ENCODE data around the gene DAPK1.

DAPK1 gene

DNA sequence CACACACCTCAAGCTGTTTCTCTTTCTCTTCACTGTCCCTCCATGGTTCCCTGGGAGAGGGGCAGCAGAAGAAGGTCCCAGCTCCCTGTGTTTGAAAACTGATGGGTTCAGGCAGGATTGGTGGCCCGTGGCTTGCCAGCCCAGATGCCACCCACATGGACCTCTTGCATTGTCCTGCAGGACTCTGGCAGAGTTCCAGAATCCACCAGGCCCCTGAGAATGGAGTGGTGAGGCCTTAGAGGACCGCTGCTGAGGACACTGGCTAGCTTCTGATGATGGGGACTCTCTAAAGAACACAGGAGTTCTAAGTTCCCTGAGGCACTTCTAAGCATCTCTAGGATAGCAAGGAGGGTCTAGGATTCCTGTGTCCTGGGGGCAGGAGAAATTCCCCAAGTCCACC, 253.1 kb downstream of the DAPK1 start:
- Histone ChIP-seq H2AFZ (ENCODE audit: low read length) (no peak overlapping the region), H3K4me3 (ENCODE audit: low read length) (no peak overlapping the region), H3K79me2 (ENCODE audit: low read length) (no peaks in the 10 kb centered on the region), H3K9ac (ENCODE audit: low read length) (no peak overlapping the region), H3K27ac (ENCODE audit: low read length) (no peak overlapping the region), H3K36me3 (replicated peaks; ENCODE audit: insufficient read depth, low read length) (no peaks in the 10 kb centered on the region), H3K27me3 (replicated peaks; ENCODE audit: insufficient read depth, low read length) (no peaks in the 10 kb centered on the region), H3K9me2 (replicated peaks; ENCODE audit: insufficient read depth, low read length) (no peaks in the 10 kb centered on the region), H3K4me2 (ENCODE audit: low read depth, low read length) (no peak overlapping the region), H3K9me3 (replicated peaks; ENCODE audit: insufficient read depth, low read length) (no peaks in the 10 kb centered on the region), H3F3A (ENCODE audit: insufficient read depth, low read length) (no peaks in the 10 kb centered on the region), H4K20me1 (ENCODE audit: insufficient read depth, low read length) (no peaks in the 10 kb centered on the region), H3K4me1 (ENCODE audit: low read length) (no peaks in the 10 kb centered on the region)
- TF ChIP-seq, protein P1, sequence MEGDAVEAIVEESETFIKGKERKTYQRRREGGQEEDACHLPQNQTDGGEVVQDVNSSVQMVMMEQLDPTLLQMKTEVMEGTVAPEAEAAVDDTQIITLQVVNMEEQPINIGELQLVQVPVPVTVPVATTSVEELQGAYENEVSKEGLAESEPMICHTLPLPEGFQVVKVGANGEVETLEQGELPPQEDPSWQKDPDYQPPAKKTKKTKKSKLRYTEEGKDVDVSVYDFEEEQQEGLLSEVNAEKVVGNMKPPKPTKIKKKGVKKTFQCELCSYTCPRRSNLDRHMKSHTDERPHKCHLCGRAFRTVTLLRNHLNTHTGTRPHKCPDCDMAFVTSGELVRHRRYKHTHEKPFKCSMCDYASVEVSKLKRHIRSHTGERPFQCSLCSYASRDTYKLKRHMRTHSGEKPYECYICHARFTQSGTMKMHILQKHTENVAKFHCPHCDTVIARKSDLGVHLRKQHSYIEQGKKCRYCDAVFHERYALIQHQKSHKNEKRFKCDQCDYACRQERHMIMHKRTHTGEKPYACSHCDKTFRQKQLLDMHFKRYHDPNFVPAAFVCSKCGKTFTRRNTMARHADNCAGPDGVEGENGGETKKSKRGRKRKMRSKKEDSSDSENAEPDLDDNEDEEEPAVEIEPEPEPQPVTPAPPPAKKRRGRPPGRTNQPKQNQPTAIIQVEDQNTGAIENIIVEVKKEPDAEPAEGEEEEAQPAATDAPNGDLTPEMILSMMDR (IDR thresholded peaks at IDR 0.05; ENCODE audit: low read length): no peak
- no peak for TF ChIP-seq EZH2 (optimal IDR thresholded peaks at IDR 0.05; ENCODE audit: low read depth, low read length)
- TF ChIP-seq EZH2phosphoT487 (IDR thresholded peaks at IDR 0.05; ENCODE audit: low read length): no peak
- no peak for DNase-seq

- Histone ChIP-seq H3K4me2 (ENCODE audit: low read depth, low read length) (no peak overlapping the region), H3K27ac (ENCODE audit: low read length) (no peak overlapping the region), H2AFZ (ENCODE audit: low read length) (no peak overlapping the region), H3F3A (ENCODE audit: insufficient read depth, low read length) (no peaks in the 10 kb centered on the region), H3K4me1 (ENCODE audit: low read length) (no peaks in the 10 kb centered on the region), H3K79me2 (ENCODE audit: low read length) (no peaks in the 10 kb centered on the region), H3K9me2 (replicated peaks; ENCODE audit: insufficient read depth, low read length) (no peaks in the 10 kb centered on the region), H3K9me3 (replicated peaks; ENCODE audit: insufficient read depth, low read length) (no peaks in the 10 kb centered on the region), H3K36me3 (replicated peaks; ENCODE audit: insufficient read depth, low read length) (no peaks in the 10 kb centered on the region), H3K9ac (ENCODE audit: low read length) (no peak overlapping the region), H3K4me3 (ENCODE audit: low read length) (no peak overlapping the region), H3K27me3 (replicated peaks; ENCODE audit: insufficient read depth, low read length) (no peaks in the 10 kb centered on the region), H4K20me1 (ENCODE audit: insufficient read depth, low read length) (no peaks in the 10 kb centered on the region)
- no peak for DNase-seq
- TF ChIP-seq, protein P1 (IDR thresholded peaks at IDR 0.05; ENCODE audit: low read length): no peak
- no peak for TF ChIP-seq EZH2 (optimal IDR thresholded peaks at IDR 0.05; ENCODE audit: low read depth, low read length)
- TF ChIP-seq EZH2phosphoT487 (IDR thresholded peaks at IDR 0.05; ENCODE audit: low read length): no peak
These were observed 253.8 kb downstream of the DAPK1 start for GRCh38 chr9:87751423-87751822.

DNA sequence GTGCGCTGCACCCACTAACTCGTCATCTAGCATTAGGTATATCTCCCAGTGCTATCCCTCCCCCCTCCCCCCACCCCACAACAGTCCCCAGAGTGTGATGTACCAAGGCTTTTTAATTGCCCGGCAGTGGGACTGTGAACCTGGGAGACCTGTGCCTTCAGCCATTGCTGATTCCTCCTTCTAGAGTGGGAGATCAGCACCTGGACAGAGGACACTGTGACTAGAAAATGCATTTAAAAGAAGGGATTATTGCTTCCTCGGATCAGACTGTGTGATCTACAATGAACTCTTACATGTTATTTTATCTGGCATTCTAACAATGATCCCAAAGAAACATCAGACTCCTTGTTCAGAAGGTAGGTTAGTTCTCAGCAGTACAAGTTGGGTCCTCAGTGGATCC, 254.2 kb downstream of the DAPK1 start:
- Histone ChIP-seq H2AFZ (ENCODE audit: low read length) (no peak overlapping the region), H3K4me2 (ENCODE audit: low read depth, low read length) (no peak overlapping the region), H3K79me2 (ENCODE audit: low read length) (no peaks in the 10 kb centered on the region), H3K9ac (ENCODE audit: low read length) (no peak overlapping the region), H3K9me2 (replicated peaks; ENCODE audit: insufficient read depth, low read length) (no peaks in the 10 kb centered on the region), H4K20me1 (ENCODE audit: insufficient read depth, low read length) (no peaks in the 10 kb centered on the region), H3K4me3 (ENCODE audit: low read length) (no peak overlapping the region), H3K4me1 (ENCODE audit: low read length) (no peaks in the 10 kb centered on the region), H3F3A (ENCODE audit: insufficient read depth, low read length) (no peaks in the 10 kb centered on the region), H3K9me3 (replicated peaks; ENCODE audit: insufficient read depth, low read length) (no peaks in the 10 kb centered on the region), H3K36me3 (replicated peaks; ENCODE audit: insufficient read depth, low read length) (no peaks in the 10 kb centered on the region), H3K27me3 (replicated peaks; ENCODE audit: insufficient read depth, low read length) (no peaks in the 10 kb centered on the region), H3K27ac (ENCODE audit: low read length) (no peak overlapping the region)
- DNase-seq: no peak
- no peak for TF ChIP-seq EZH2 (optimal IDR thresholded peaks at IDR 0.05; ENCODE audit: low read depth, low read length)
- TF ChIP-seq, protein P1 (IDR thresholded peaks at IDR 0.05; ENCODE audit: low read length): no peak
- TF ChIP-seq EZH2phosphoT487 (IDR thresholded peaks at IDR 0.05; ENCODE audit: low read length): no peak
